Uterus (tissue), 4 donors: Measurements from ENCODE around the gene CIC. TPM values are rescaled to one million over a fixed set of nuclear protein-coding genes. Genes with fewer than 3 reads are reported as not detected.

Experiments used
- DNase-seq, 2 donors: peaks; one replicate each; pipeline ENCODE4 v3.0.0-alpha.2; 2019 to 2020
- H3K27ac ChIP-seq, 2 donors: fragments of 200-600 bp; sonication (generic); 1 replicate in 1 of 2; 2 replicates in 1 of 2; pipeline ENCODE4 v1.5.1; 2016 to 2018
- H3K27me3 ChIP-seq, 2 donors: fragments of 200-600 bp; sonication (generic); one replicate each; pipeline ENCODE4 v1.5.1; 2018 to 2019; ENCODE audit warnings: control low read depth in 1 of 2
- H3K36me3 ChIP-seq, 2 donors: fragments of 200-600 bp; sonication (generic); one replicate each; pipeline ENCODE4 v1.5.1; 2019; ENCODE audit warnings: control low read depth in 1 of 2
- H3K4me1 ChIP-seq, 2 donors: fragments of 200-600 bp; sonication (generic); one replicate each; pipeline ENCODE4 v1.5.1; 2018 to 2019; ENCODE audit warnings: control low read depth in 1 of 2
- H3K4me3 ChIP-seq, 2 donors: fragments of 200-600 bp; sonication (generic); 1 replicate in 1 of 2; 2 replicates in 1 of 2; pipeline ENCODE4 v1.5.1; 2018 to 2019; ENCODE audit warnings: mild to moderate bottlenecking in 1 of 2
- H3K9me3 ChIP-seq, 2 donors: fragments of 200-600 bp; sonication (generic); one replicate each; pipeline ENCODE4 v1.5.1; 2019; ENCODE audit warnings: control low read depth in 1 of 2
- POLR2A ChIP-seq, 2 donors: fragments of 450-650 bp; IDR thresholded peaks; one replicate each; pipeline ENCODE4 v1.6.1; 2016; ENCODE audit warnings: antibody characterized with exemption in 2 of 2, mild to moderate bottlenecking in 1 of 2, moderate library complexity in 1 of 2
- intact Hi-C: fragments of 100-400 bp; cut with DNase I; formaldehyde crosslinking; loops from one replicate; pipeline ENCODE4 v1.15.1; 2023; ENCODE audit warnings: low total_unique reads
- total RNA-seq, 4 donors: library from RNA; depleted of rRNA in 3 of 4; stranded (reverse); fragments of >200 nt in 3 of 4; gene quantifications; one replicate each; pipeline versions ENCODE4 v1.1.0 to v1.2.4, GENCODE V29; 2014 to 2023
- TF ChIP-seq, protein P1 (sequence below), 4 experiments: fragments of 200-600 bp in 2 of 4; fragments of 450-650 bp in 2 of 4; sonication (generic) in 2 of 4; IDR thresholded peaks; one replicate each; pipeline ENCODE4 v1.5.1; 2016 to 2019; ENCODE audit warnings: antibody characterized with exemption in 4 of 4, mild to moderate bottlenecking in 2 of 4, moderate library complexity in 1 of 4
- donor health status: DM: yes; HTN: yes; CAD: no.

The CIC gene
- total RNA-seq, 4 donors from 2014 or later = 28.7 to 155 (median 47.4) TPM

DNA sequence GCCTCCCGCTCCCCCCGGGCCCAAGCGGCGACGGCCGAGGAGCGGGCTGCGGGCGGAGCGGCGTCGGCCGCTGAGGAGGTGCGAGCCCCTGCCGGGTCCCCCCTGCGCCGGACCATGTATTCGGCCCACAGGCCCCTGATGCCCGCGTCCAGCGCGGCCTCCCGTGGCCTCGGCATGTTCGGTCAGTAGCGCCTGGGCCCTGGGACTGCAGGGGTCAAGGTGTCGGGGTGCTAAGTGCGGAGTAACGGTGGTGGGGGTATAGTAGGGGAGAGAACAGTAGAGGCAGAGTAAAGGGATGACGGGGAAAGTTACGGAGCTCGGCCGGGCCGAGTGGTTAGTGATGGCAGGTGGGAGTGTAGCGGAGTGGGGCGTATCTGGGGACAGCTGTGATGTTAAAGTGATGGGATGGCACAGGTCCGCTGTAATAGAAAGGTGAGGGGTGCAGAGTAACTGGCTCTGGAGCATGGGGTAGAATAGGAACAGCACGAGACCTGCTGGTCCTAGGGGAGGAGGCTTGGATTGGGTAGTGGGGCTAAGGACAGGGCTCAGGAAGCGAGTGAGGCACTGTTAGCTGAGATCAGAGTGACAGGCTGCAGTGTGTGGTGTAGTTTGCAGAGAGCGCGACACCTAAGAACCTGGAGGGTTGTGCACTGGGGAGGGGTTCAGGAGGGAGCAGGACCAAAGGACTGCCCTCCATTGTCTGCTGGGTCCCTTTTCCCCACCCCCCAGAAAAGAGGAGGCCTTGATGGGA, 15.7 kb downstream of the CIC start:
- Histone ChIP-seq H3K4me1 (peaks cover 6 to 43% of the 10 kb centered on the region in 2 donors), H3K27ac (peak overlapping the region; percentile 91 to 97), H3K4me3 (peak overlapping the region; percentile 56 to 74), H3K9me3 (no peaks in the 10 kb centered on the region), H3K27me3 (no peaks in the 10 kb centered on the region), H3K36me3 (no peaks in the 10 kb centered on the region)
- peak; percentile 49 to 54 for DNase-seq
- no peak for TF ChIP-seq POLR2A (IDR thresholded peaks at IDR 0.05)
- TF ChIP-seq, protein P1, sequence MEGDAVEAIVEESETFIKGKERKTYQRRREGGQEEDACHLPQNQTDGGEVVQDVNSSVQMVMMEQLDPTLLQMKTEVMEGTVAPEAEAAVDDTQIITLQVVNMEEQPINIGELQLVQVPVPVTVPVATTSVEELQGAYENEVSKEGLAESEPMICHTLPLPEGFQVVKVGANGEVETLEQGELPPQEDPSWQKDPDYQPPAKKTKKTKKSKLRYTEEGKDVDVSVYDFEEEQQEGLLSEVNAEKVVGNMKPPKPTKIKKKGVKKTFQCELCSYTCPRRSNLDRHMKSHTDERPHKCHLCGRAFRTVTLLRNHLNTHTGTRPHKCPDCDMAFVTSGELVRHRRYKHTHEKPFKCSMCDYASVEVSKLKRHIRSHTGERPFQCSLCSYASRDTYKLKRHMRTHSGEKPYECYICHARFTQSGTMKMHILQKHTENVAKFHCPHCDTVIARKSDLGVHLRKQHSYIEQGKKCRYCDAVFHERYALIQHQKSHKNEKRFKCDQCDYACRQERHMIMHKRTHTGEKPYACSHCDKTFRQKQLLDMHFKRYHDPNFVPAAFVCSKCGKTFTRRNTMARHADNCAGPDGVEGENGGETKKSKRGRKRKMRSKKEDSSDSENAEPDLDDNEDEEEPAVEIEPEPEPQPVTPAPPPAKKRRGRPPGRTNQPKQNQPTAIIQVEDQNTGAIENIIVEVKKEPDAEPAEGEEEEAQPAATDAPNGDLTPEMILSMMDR (IDR thresholded peaks at IDR 0.05) = no peak
- intact Hi-C loops = no loop called here

DNA sequence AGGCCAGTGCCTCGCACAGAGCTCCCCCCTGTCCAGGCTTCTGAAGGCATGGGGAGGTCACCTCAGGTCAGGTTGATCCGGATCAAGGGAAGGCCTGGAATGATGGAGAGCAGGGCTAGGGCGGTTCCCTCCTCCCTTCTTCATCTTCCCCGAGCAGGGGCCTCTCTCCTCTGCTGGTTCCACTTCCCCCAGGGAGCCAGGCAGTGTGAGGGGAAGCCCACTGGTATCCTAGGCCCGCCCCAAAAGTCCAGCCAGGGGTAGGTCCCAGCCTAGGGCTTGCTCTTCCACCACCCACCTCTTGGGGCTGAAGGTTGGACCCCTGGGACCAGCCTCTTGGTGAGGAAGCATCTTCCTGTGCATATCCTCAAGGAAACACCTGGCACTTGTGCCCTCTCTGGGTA, 16.5 kb downstream of the CIC start:
- peak overlapping the region; percentile 91 to 97 for H3K27ac ChIP-seq
- peak in 1 of 2 donors; percentile 36 for DNase-seq
- H3K4me3 ChIP-seq = peak overlapping the region in 1 of 2 donors; percentile 74
- no peaks in the 10 kb centered on the region for H3K36me3 ChIP-seq
- intact Hi-C loops = no loop called here
- no peaks in the 10 kb centered on the region for H3K27me3 ChIP-seq
- no peak for TF ChIP-seq POLR2A (IDR thresholded peaks at IDR 0.05)
- TF ChIP-seq, protein P1 (IDR thresholded peaks at IDR 0.05) = no peak
- H3K9me3 ChIP-seq = no peaks in the 10 kb centered on the region
- H3K4me1 ChIP-seq = peaks cover 6 to 43% of the 10 kb centered on the region in 2 donors

DNA sequence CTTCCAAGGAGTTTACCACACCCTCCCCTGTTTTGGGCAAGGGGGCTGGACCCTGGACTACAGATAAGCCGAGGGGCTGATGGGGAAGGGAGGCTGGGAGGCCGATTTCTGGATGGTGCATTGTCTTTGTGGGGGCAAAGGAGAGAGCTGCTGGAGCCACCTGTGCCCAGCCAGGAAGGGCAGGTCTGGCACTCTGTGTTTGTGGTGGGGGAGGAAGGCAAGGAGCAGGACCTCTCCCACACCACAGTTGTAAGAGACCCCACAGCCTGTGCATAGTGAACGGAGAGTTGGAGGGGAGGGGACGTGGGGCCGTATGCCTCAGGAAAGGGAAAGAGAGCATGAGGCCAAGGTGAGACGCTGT, 16.9 kb downstream of the CIC start:
- TF ChIP-seq POLR2A (IDR thresholded peaks at IDR 0.05) = no peak
- TF ChIP-seq, protein P1 (IDR thresholded peaks at IDR 0.05) = no peak
- Histone ChIP-seq H3K27me3 (no peaks in the 10 kb centered on the region), H3K4me3 (peak overlapping the region in 1 of 2 donors; percentile 74), H3K27ac (peak overlapping the region; percentile 91 to 97), H3K36me3 (no peaks in the 10 kb centered on the region), H3K9me3 (no peaks in the 10 kb centered on the region), H3K4me1 (peaks cover 6 to 43% of the 10 kb centered on the region in 2 donors)
- DNase-seq = no peak
- intact Hi-C loops = no loop called here

DNA sequence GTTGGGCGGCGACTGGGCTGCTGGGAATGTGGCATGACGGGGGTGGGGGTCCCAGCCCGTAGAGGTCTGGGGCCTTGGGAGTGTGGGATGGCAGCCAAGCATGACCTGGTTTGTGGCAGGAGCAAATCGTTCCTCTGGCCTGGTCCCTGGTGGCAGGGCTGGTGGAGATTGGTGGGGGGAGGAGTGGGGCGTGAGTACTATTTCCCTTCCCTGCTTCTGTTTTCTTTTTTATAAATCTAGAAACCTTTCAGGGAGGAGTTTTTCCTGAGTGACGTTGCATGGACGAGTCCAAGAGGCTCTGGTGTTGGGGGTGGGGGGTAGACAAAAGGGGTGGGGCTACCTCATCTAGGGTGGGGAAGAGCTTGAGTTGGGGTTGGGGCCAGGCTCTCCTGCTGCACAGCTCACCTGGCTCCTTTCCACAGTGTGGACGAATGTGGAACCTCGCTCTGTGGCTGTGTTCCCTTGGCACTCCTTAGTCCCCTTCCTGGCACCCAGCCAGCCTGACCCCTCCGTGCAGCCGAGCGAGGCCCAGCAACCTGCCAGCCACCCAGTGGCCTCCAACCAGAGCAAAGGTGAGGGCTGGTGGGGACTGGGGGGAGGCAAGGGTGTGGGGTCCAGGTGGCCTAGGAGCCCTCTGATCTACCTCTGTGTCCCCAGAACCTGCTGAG, 17.4 kb downstream of the CIC start:
- Histone ChIP-seq H3K4me1 (peaks cover 6 to 38% of the 10 kb centered on the region in 2 donors), H3K4me3 (peak overlapping the region in 1 of 2 donors; percentile 74), H3K27me3 (no peaks in the 10 kb centered on the region), H3K9me3 (no peaks in the 10 kb centered on the region), H3K27ac (peak overlapping the region; percentile 91 to 97), H3K36me3 (no peaks in the 10 kb centered on the region)
- peak; percentile 58 to 63 for DNase-seq
- intact Hi-C loops = no loop called here
- TF ChIP-seq, protein P1 (IDR thresholded peaks at IDR 0.05) = no peak
- TF ChIP-seq POLR2A (IDR thresholded peaks at IDR 0.05) = peak in 1 of 2 donors; percentile 10
